SK-N-SH treated with all-trans-retinoic acid at 6 μM for 48 hours (cell line): ENCODE data around the gene FSTL3.

Experiments
- BACH2 ChIP-seq: fragments of 250-450 bp; sonication (Bioruptor Pico); IDR thresholded peaks from 2 replicates; pipeline ENCODE4 v1.9.0; 2021; ENCODE audit warnings: mild to moderate bottlenecking, borderline replicate concordance
- PPARA ChIP-seq: fragments of 250-450 bp; sonication (Bioruptor Pico); IDR thresholded peaks from 2 replicates; pipeline ENCODE4 v1.5.0; 2020; ENCODE audit warnings: mild to moderate bottlenecking, borderline replicate concordance
- SNAI2 ChIP-seq: fragments of 250-450 bp; sonication (Bioruptor Pico); IDR thresholded peaks from 2 replicates; pipeline ENCODE4 v1.5.0; 2020; ENCODE audit warnings: mild to moderate bottlenecking, moderate library complexity
- ZNF8 ChIP-seq: fragments of 450-650 bp; formaldehyde crosslinking; IDR thresholded peaks from 2 replicates; pipeline ENCODE4 v1.5.0; 2020; ENCODE audit warnings: mild to moderate bottlenecking, moderate library complexity
- TF ChIP-seq, protein P1 (sequence below): fragments of 250-450 bp; sonication (Bioruptor Pico); IDR thresholded peaks from 2 replicates; pipeline ENCODE4 v1.8.0; 2021; ENCODE audit warnings: low read depth, mild to moderate bottlenecking, moderate library complexity, borderline replicate concordance
- TF ChIP-seq, protein P2 (sequence below): fragments of 250-450 bp; sonication (Bioruptor Pico); IDR thresholded peaks from 2 replicates; pipeline ENCODE4 v1.8.0; 2020; ENCODE audit warnings: mild to moderate bottlenecking, moderate library complexity, borderline replicate concordance

DNA sequence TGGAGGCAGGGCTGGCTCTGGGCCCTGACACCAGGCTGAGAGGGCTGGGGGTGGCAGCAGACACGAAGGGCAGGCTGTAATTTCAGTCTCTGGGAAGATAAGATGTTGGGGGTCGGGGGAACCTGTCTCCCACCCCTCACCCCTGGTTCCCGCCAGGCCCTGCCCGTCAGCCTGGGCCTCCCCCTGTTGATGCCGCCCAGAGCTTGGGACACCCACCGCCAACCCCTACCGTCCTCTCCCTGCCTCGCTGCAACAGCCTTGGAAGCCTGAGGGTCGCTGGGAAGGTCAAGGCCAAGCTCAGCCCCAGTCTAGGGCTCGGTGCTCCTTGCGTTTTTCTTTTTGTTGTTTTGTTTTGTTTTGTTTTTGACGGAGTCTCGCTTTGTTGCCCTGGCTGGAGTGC is 47.1 kb downstream of the FSTL3 start:
- no peak for TF ChIP-seq SNAI2 (CRISPR knock-in tag)
- TF ChIP-seq, protein P1, sequence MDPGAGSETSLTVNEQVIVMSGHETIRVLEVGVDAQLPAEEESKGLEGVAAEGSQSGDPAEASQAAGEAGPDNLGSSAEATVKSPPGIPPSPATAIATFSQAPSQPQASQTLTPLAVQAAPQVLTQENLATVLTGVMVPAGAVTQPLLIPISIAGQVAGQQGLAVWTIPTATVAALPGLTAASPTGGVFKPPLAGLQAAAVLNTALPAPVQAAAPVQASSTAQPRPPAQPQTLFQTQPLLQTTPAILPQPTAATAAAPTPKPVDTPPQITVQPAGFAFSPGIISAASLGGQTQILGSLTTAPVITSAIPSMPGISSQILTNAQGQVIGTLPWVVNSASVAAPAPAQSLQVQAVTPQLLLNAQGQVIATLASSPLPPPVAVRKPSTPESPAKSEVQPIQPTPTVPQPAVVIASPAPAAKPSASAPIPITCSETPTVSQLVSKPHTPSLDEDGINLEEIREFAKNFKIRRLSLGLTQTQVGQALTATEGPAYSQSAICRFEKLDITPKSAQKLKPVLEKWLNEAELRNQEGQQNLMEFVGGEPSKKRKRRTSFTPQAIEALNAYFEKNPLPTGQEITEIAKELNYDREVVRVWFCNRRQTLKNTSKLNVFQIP (CRISPR knock-in tag), result no peak
- TF ChIP-seq, protein P2, sequence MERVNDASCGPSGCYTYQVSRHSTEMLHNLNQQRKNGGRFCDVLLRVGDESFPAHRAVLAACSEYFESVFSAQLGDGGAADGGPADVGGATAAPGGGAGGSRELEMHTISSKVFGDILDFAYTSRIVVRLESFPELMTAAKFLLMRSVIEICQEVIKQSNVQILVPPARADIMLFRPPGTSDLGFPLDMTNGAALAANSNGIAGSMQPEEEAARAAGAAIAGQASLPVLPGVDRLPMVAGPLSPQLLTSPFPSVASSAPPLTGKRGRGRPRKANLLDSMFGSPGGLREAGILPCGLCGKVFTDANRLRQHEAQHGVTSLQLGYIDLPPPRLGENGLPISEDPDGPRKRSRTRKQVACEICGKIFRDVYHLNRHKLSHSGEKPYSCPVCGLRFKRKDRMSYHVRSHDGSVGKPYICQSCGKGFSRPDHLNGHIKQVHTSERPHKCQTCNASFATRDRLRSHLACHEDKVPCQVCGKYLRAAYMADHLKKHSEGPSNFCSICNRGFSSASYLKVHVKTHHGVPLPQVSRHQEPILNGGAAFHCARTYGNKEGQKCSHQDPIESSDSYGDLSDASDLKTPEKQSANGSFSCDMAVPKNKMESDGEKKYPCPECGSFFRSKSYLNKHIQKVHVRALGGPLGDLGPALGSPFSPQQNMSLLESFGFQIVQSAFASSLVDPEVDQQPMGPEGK (CRISPR knock-in tag), result no peak
- TF ChIP-seq ZNF8, result no peak
- TF ChIP-seq BACH2 (CRISPR knock-in tag), result no peak
- TF ChIP-seq PPARA, result no peak
